Calu3 (cell line): ENCODE results near the gene SLC29A4. TPM values are rescaled to one million over a fixed set of nuclear protein-coding genes. Genes with fewer than 3 reads are reported as not detected.

Experiments
- BruUV-seq: library from RNA; stranded (reverse); fragments of 400-500 nt; replicated peaks from 2 replicates; lab custom pipeline; 2021; lab: Mats Ljungman, UMichigan
- CTCF ChIA-PET: fragments of 300-600 bp; sonication (Branson Sonifier 250); formaldehyde crosslinking; loops from one replicate; lab custom pipeline; 2022; ENCODE audit warnings: antibody characterized with exemption; lab: Charles Lee
- DNase-seq: peaks from one replicate; pipeline ENCODE4 v3.0.0; 2022
- H3K27ac Mint-ChIP-seq: one replicate; pipeline ENCODE4 v1.8.0; 2022; ENCODE audit warnings: mixed read lengths; ENCODE audit not compliant: unreplicated experiment
- H3K27me3 Mint-ChIP-seq: one replicate; pipeline ENCODE4 v1.8.0; 2022; ENCODE audit warnings: mixed read lengths; ENCODE audit not compliant: unreplicated experiment
- H3K36me3 Mint-ChIP-seq: one replicate; pipeline ENCODE4 v1.8.0; 2022; ENCODE audit warnings: mild to moderate bottlenecking, moderate library complexity, mixed read lengths; ENCODE audit not compliant: insufficient read depth, unreplicated experiment
- H3K4me1 Mint-ChIP-seq: one replicate; pipeline ENCODE4 v1.8.0; 2022; ENCODE audit warnings: mild to moderate bottlenecking, low read depth, mixed read lengths; ENCODE audit not compliant: unreplicated experiment
- H3K4me3 Mint-ChIP-seq: one replicate; pipeline ENCODE4 v1.8.0; 2022; ENCODE audit warnings: mild to moderate bottlenecking, low read depth, moderate library complexity, mixed read lengths; ENCODE audit not compliant: unreplicated experiment
- H3K9me3 Mint-ChIP-seq: one replicate; pipeline ENCODE4 v1.8.0; 2022; ENCODE audit warnings: low read depth, mixed read lengths; ENCODE audit not compliant: unreplicated experiment
- intact Hi-C: fragments of 100-400 bp; cut with micrococcal nuclease; formaldehyde crosslinking; loops from one replicate; pipeline ENCODE4 v1.10.0; 2022; ENCODE audit not compliant: unreplicated experiment
- total RNA-seq: library from RNA; stranded (reverse); gene quantifications from 2 replicates; pipeline ENCODE4 v1.2.3, GENCODE V29; 2022
- TF ChIP-seq, protein P1 (sequence below): fragments of 200-600 bp; IDR thresholded peaks from one replicate; pipeline ENCODE4 v1.8.0; 2022; ENCODE audit warnings: antibody characterized with exemption; ENCODE audit not compliant: unreplicated experiment

Gene SLC29A4
- total RNA-seq, 1 experiment from 2014 or later, result 2.5 TPM

DNA sequence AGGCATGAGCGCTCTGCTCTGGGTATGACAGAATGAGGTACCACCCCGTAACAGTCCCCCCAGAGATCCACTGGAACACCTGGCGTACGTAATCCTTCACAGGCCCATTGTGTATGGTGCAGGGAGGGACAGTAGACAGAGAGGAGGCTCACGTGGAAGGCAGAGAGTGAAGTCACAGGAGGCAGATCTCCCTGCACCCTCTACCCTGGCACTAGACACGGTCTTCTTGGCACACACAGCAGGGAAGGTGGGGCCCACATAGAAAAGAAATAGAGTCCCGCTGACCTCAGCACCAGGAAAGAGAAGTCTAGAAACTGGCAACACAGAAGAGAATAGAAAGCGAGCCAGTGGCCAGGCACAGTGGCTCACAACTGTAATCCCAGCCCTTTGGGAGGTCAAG, 51.9 kb downstream of the SLC29A4 start:
- BruUV-seq, result no TSS peak

DNA sequence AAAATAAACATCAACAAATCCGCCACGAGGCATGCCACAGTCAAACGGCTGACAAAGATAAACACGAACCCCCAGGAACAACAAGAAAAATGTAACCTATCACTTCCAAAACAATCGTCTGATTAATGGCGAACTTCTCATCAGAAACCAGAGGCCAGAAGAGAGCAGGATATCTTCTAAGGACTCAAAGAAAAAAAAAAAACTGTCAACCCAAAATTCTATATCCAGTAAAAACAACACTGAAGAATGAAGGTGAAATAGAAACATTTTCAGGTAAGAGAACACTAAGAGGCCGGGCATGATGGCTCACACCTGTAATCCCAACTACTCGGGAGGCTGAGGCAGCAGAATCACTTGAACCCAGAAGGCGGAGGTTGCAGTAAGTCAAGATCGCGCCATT, 54.3 kb downstream of the SLC29A4 start:
- no peaks in the 10 kb centered on the region for H3K27me3 Mint-ChIP-seq
- TF ChIP-seq, protein P1, sequence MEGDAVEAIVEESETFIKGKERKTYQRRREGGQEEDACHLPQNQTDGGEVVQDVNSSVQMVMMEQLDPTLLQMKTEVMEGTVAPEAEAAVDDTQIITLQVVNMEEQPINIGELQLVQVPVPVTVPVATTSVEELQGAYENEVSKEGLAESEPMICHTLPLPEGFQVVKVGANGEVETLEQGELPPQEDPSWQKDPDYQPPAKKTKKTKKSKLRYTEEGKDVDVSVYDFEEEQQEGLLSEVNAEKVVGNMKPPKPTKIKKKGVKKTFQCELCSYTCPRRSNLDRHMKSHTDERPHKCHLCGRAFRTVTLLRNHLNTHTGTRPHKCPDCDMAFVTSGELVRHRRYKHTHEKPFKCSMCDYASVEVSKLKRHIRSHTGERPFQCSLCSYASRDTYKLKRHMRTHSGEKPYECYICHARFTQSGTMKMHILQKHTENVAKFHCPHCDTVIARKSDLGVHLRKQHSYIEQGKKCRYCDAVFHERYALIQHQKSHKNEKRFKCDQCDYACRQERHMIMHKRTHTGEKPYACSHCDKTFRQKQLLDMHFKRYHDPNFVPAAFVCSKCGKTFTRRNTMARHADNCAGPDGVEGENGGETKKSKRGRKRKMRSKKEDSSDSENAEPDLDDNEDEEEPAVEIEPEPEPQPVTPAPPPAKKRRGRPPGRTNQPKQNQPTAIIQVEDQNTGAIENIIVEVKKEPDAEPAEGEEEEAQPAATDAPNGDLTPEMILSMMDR, result no peak
- CTCF ChIA-PET, result no interaction called here
- no peak for DNase-seq
- peaks cover 93% of the 10 kb centered on the region for H3K36me3 Mint-ChIP-seq
- no peak overlapping the region for H3K27ac Mint-ChIP-seq
- BruUV-seq, result no TSS peak
- intact Hi-C loops, result no loop called here
- H3K4me3 Mint-ChIP-seq, result no peak overlapping the region
- H3K4me1 Mint-ChIP-seq, result peaks cover 22% of the 10 kb centered on the region
- no peaks in the 10 kb centered on the region for H3K9me3 Mint-ChIP-seq

More for the DNA sequence above, 51.9 kb downstream of the SLC29A4 start:
- intact Hi-C loops, result no loop called here
- Mint-ChIP-seq H3K27ac (no peak overlapping the region), H3K4me1 (peaks cover 14% of the 10 kb centered on the region), H3K27me3 (no peaks in the 10 kb centered on the region), H3K36me3 (peaks cover 90% of the 10 kb centered on the region), H3K4me3 (no peak overlapping the region), H3K9me3 (no peaks in the 10 kb centered on the region)
- no peak for DNase-seq
- CTCF ChIA-PET, result interaction anchor here (0.7 kb wide), 1 partner anchor 95 kb away, joined by 5 read pairs; no protein-coding TSS in a partner anchor
- TF ChIP-seq, protein P1, result no peak

DNA sequence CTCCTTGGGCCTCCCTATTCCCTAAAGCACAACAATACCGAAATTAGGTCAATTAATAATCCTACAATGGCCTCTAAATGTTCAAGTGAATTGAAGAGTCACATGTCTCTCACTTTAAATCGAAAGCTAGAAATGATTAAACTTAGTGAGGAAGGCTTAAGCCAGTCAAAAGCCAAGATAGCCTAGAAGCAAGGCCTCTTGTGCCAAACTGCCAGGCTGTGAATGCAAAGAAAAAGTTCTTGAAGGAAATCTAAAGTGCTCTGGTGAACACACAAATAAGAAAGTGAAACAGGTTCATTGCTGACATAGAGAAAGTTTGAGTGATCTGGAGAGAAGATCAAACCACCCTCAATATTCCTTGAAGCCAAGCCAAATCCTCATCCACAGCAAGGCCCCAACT, 57.2 kb downstream of the SLC29A4 start:
- intact Hi-C loops, result no loop called here
- Mint-ChIP-seq H3K27me3 (no peaks in the 10 kb centered on the region), H3K4me1 (peaks cover 22% of the 10 kb centered on the region), H3K27ac (peak overlapping the region; percentile 22), H3K4me3 (no peak overlapping the region), H3K36me3 (peaks cover 90% of the 10 kb centered on the region), H3K9me3 (no peaks in the 10 kb centered on the region)
- DNase-seq, result no peak
- CTCF ChIA-PET, result interaction anchor here (0.7 kb wide), 1 partner anchor 15 kb away, joined by 4 read pairs; no protein-coding TSS in a partner anchor
- TF ChIP-seq, protein P1, result no peak
- no TSS peak for BruUV-seq

DNA sequence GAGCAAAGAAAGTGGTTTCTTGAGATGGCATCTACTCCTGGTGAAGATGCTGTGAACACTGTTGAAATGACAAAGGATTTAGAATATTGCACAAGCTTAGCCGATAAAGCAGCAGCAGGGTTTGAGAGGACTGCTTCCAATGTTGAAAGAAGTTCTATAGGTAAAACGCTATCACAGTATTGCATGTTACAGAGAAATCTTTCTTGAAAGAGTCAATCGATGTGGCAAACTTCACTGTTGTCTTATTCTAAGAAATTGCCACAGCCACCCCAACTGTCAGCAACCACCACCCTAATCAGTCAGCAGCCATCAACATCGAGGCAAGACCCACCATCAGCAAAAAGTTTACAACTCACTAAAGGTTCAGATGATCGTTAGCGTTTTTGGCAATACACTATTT, 59.9 kb downstream of the SLC29A4 start:
- TSS peak; percentile 11 for BruUV-seq
- no peak for DNase-seq
- no peaks in the 10 kb centered on the region for H3K27me3 Mint-ChIP-seq
- intact Hi-C loops, result no loop called here
- CTCF ChIA-PET, result no interaction called here
- H3K4me1 Mint-ChIP-seq, result peaks cover 8% of the 10 kb centered on the region
- H3K36me3 Mint-ChIP-seq, result peaks cover 78% of the 10 kb centered on the region
- no peak overlapping the region for H3K4me3 Mint-ChIP-seq
- no peak overlapping the region for H3K27ac Mint-ChIP-seq
- H3K9me3 Mint-ChIP-seq, result no peaks in the 10 kb centered on the region
- TF ChIP-seq, protein P1, result no peak
